ENCODE measurements around the gene MBNL1. TPM values are rescaled to one million over a fixed set of nuclear protein-coding genes. Genes with fewer than 3 reads are reported as not detected.

MBNL1 gene
- total RNA-seq, 1 donor from 2014 or later: 69.4 TPM

GRCh38 chr3:152373379-152373778, 104.7 kb downstream of the MBNL1 start:
- no peaks in the 10 kb centered on the region for H3K27me3 Mint-ChIP-seq
- no peak for DNase-seq (ENCODE audit: extremely low spot score, unreplicated experiment)
- H3K4me1 Mint-ChIP-seq (ENCODE audit: unreplicated experiment): peaks cover 4% of the 10 kb centered on the region
- no peak for TF ChIP-seq CTCF (conservative IDR thresholded peaks at IDR 0.05)
- H3K36me3 Mint-ChIP-seq: peaks cover 29% of the 10 kb centered on the region
- no peak overlapping the region for H3K27ac Mint-ChIP-seq
- no peaks in the 10 kb centered on the region for H3K9me3 Mint-ChIP-seq
- no peak overlapping the region for H3K4me3 Mint-ChIP-seq

- Mint-ChIP-seq H3K9me3 (no peaks in the 10 kb centered on the region), H3K4me3 (no peak overlapping the region), H3K4me1 (ENCODE audit: unreplicated experiment) (peaks cover 4% of the 10 kb centered on the region), H3K27ac (no peak overlapping the region), H3K36me3 (peaks cover 21% of the 10 kb centered on the region), H3K27me3 (no peaks in the 10 kb centered on the region)
- DNase-seq (ENCODE audit: extremely low spot score, unreplicated experiment): no peak
- TF ChIP-seq CTCF (conservative IDR thresholded peaks at IDR 0.05): no peak
These were observed 105.7 kb downstream of the MBNL1 start for GRCh38 chr3:152374262-152374990.

- Mint-ChIP-seq H3K9me3 (no peaks in the 10 kb centered on the region), H3K27ac (no peak overlapping the region)
- no peak for DNase-seq (ENCODE audit: extremely low spot score, unreplicated experiment)
These were observed 106.8 kb downstream of the MBNL1 start for GRCh38 chr3:152375546-152375945.

GRCh38 chr3:152376351-152377183, 107.8 kb downstream of the MBNL1 start:
- Mint-ChIP-seq H3K4me3 (no peak overlapping the region), H3K4me1 (ENCODE audit: unreplicated experiment) (peaks cover 9% of the 10 kb centered on the region), H3K27ac (no peak overlapping the region), H3K9me3 (no peaks in the 10 kb centered on the region), H3K36me3 (peaks cover 13% of the 10 kb centered on the region), H3K27me3 (no peaks in the 10 kb centered on the region)
- no peak for DNase-seq (ENCODE audit: extremely low spot score, unreplicated experiment)
- TF ChIP-seq CTCF (conservative IDR thresholded peaks at IDR 0.05): no peak

More at GRCh38 chr3:152375546-152375945, 106.8 kb downstream of the MBNL1 start:
- TF ChIP-seq CTCF (conservative IDR thresholded peaks at IDR 0.05): no peak
- Mint-ChIP-seq H3K4me3 (no peak overlapping the region), H3K27me3 (no peaks in the 10 kb centered on the region), H3K4me1 (ENCODE audit: unreplicated experiment) (peaks cover 9% of the 10 kb centered on the region), H3K36me3 (peaks cover 15% of the 10 kb centered on the region)

GRCh38 chr3:152377184-152377570, 108.4 kb downstream of the MBNL1 start:
- peaks cover 7% of the 10 kb centered on the region for H3K36me3 Mint-ChIP-seq
- H3K4me1 Mint-ChIP-seq (ENCODE audit: unreplicated experiment): peaks cover 15% of the 10 kb centered on the region
- no peaks in the 10 kb centered on the region for H3K27me3 Mint-ChIP-seq
- no peak overlapping the region for H3K4me3 Mint-ChIP-seq
- no peak for TF ChIP-seq CTCF (conservative IDR thresholded peaks at IDR 0.05)
- no peak overlapping the region for H3K27ac Mint-ChIP-seq
- H3K9me3 Mint-ChIP-seq: no peaks in the 10 kb centered on the region
- no peak for DNase-seq (ENCODE audit: extremely low spot score, unreplicated experiment)

Data from type B pancreatic cell (in vitro differentiated cells).